ENCODE data around the gene FBXL17. TPM values are rescaled to one million over a fixed set of nuclear protein-coding genes. Genes with fewer than 3 reads are reported as not detected.
"Not testable (repeated sequence)": the region's sequence is repeated elsewhere in the genome, so short reads cannot be mapped to it uniquely, and the experiment has no call there.

The FBXL17 gene
- total RNA-seq, 1 donor from 2014 or later: 24.3 TPM

DNA sequence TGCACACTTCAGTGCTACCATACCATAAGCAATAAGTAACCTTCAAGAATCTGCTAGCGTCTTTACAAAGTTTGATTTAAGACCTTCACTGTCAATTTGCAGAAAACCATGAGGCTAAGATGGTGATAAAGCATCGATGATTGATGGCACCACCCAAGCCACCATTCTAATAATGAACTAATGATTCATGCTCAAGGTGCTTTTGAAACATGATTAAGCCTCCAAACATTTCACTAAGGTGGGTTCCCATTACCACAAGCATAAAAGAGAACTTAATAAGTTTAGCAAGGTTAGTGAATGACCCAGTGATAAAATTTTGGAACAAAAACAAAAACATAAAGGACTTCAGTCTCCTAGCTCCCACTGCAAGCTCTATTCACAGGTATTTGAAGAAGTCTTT lies 214.7 kb downstream of the FBXL17 start:
- DNase-seq (ENCODE audit: low spot score): no peak

DNA sequence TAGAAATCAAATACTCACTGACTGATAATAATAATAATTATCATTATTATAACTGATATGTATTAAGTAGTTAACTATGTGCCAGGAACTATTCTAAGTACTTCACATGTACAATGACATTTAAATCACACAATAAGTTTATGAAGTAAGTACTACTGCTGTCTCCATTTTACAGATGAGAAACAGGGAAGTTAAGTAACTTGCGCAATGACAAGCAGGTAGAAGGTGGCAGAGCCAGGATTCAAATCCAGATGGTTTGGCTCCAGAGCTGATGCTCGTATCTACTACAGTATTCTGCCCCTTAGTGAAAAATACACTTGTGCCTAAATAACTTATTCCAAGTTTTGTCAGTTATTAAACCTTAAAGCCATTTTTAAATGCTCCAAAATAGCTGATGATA lies 217.3 kb downstream of the FBXL17 start:
- DNase-seq (ENCODE audit: low spot score): no peak

DNA sequence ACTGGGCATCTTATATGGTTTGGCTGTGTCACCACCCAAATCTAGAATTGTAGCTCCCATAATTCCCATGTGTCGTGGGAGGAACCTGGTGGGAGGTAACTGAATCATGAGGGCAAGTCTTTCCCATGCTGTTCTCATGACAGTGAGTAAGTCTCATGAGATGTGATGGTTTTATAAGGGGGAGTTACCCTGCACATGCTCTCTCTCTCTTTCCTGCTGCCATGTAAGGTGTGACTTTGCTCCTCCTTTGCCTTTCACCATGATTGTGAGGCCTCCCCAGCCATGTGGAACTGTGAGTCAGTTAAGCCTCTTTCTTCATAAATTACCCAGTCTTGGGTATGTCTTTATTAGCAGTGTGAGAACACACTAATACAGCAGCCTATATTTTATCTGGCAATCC lies 229.0 kb downstream of the FBXL17 start:
- DNase-seq (ENCODE audit: low spot score): not testable (repeated sequence)

DNA sequence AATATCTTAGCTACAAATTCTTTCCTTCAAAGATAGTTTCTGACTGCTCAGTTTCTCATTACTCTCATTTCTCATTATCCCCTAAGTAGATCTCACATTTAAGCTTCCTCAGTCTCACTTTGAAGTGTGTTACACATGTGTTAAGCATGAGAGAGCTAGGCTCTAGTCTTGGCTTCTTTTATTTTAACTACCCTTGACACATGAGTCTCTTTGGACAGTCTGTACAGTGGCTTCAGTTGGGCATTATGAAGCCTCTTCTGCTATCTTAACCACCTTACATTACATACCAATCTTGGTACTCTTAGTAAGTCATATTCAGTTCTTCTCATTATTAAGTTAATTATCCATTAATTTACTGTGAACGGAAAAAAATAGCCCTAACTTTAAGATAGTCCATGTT lies 232.5 kb downstream of the FBXL17 start:
- no peak for DNase-seq (ENCODE audit: low spot score)

DNA sequence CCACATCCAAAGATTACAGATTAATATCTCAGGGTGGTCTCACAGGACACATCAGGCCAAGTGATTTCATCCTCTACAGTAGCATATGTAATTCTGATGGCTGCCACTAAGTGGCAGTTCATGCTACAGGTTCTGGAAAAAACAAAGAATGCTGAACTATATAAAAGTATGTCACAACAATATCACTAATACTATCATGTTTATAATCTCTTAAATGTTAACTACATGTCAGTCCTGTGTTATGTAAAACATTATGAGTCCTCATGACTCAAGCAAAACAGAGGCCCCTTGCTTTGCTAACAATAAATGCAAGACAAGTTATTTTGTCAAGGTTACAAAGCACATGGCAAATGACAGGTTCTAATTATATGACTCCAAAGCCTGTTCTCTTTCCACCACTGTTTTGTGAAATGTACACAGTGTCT lies 233.2 kb downstream of the FBXL17 start:
- DNase-seq (ENCODE audit: low spot score): no peak

DNA sequence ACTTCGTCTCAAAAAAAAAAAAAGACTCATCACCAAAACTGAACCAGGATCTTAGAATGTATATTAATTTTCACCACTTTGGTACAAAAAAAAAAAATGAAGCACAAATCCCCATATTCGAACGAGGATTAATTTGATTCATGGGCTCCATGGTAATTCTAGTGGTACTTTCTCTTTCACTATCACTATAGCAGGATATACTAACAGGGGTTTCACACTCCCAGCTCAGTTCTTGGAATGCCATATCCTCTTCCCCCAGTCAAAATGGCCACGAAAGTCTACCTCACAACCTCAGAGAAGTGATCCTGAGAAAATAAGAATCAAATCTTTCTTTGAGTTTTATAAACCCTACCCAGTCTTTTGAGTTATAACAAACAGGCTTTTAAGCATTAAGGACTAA lies 235.7 kb downstream of the FBXL17 start:
- no peak for DNase-seq (ENCODE audit: low spot score)

DNA sequence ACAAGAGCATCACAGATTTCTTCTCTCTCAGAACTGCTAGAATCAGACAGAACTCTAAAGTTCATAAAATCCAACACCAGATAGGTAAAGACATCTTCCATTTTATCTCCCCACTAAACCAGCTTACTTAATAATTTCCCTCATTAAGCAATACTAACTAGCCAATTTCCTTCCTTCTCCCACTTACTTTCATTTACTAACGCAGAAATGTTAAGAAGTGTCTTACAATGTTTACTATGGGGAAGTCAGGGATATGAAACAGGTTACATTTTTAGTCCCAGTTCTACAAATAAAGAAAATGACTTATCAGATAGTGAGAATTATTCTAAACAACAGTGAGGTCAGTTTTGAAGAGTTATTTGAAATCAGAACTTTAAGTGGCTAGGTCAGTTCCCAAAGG lies 236.5 kb downstream of the FBXL17 start:
- no peak for DNase-seq (ENCODE audit: low spot score)

DNA sequence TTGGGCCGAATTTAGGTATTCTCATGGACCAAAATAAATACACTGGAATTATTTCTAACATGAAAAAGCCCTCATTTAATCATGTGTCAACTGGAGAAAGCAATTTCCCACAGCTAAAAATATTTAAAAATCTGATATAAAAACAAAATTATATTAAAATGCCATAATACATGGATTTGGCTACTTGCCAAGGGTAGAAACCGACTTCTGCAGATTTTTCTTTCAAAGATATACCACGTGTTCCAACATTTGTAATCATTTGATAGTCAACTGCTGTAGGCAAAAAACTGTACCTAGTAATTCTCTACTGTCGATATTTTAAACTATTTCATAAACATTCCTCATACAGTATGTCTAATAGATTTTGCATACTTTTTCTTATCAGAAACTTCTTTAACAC lies 237.6 kb downstream of the FBXL17 start:
- DNase-seq (ENCODE audit: low spot score): no peak

DNA sequence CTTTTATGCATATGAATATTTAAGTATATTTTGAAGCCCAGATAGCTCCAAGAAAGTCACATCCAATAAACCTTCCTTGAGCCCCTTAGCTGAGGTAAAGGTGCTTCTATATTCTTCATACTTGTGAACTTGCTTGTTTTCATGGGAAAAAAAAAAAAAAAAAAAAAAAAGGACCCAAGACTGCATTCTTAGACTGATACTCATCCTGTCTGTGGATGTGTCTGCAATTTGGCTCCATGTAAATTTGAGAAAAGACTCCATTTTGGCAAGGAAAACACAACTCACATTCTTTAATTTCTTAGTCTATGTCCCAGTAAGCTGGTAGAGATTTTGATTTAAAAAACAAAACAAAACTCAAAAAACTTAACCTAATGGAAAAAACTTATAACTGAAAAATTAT lies 238.3 kb downstream of the FBXL17 start:
- DNase-seq (ENCODE audit: low spot score): no peak

DNA sequence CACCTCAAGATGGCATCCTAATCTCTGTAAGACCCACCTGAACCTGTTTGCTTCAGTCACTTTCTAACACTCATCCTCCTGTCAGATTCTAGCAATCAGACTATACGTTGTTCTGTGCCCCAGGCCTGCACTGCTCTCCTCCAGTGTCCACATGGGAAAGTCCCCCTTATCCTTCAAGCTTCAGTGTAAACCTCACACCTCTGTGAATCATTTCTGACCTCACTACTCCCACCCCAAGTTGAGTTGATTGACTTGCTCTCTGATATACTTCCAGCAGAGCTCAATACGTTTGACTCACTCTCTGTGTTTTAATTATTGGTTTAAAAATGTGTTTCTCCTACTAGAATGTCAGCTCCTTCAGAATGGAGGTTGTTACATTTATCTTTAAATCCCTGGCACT lies 240.2 kb downstream of the FBXL17 start:
- DNase-seq (ENCODE audit: low spot score): no peak

DNA sequence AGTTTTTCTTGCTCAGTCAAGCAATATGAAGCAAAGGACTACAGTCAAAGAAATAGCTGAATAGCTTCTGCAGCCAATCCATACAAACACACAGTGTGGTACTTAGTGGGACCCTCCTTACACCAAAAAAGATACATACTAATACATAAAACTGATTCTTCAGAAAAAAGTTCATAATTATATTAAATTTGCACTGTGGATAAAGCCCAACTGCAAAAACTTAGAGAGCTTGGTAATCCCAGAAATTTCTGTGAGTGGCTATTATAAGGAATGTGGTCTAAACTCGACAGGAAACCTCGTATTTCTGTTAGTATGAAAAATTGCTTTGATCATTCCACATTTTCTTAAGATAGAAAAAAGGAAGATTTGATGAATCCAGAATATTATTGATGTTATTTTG lies 245.4 kb downstream of the FBXL17 start:
- DNase-seq (ENCODE audit: low spot score): no peak

DNA sequence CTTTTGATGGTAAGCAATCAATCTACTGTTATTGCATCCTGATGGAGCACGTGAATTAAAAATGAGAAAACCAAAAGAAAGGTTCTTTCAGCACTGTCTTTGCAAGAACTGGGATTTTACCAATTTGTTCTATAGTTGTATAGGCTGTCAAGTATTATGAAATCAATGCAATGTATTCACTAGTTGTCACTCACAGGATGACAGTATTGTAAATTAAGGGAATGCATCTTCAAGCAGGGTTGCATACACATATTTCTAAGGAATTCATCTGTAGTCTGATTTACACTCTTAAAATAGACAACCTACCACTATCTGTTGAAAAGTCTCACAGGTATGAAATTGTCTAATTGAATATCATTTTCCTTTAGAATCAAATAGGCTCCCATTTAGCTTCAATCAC lies 252.8 kb downstream of the FBXL17 start:
- no peak for DNase-seq (ENCODE audit: low spot score)

DNA sequence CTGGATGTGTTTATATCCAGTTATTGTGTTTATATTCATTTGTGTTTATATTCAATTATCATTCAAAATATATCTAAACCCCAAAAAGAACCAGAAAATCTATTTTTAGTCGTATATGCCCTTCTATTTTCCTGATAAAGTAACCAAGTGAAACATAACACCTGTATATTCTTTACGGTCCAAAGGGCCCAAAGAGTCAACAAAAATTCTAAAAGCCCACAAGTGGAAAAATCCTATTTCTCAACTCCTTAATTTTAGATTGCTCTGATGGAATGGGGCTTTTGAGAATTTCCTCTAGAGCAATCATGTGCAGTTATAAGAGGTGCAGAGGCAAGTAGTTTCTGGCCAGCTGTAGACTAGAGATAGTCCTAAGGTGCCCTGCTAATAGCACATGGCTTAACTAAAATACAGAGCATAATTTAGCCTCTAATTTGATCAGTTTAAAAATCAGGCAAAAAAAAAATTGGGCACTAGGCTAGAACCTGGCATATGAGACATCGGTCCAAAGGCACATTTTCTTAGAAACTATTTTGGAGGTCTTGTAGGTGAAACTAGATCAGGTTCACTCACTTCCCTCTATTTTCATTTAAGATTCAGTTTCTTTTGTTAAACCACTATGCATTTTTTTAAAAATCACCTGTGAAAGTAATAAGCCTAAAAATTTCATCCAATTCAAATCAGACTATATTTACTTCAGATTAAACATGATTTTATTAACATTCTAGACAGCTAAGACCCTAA lies 256.0 kb downstream of the FBXL17 start:
- DNase-seq (ENCODE audit: low spot score): no peak

DNA sequence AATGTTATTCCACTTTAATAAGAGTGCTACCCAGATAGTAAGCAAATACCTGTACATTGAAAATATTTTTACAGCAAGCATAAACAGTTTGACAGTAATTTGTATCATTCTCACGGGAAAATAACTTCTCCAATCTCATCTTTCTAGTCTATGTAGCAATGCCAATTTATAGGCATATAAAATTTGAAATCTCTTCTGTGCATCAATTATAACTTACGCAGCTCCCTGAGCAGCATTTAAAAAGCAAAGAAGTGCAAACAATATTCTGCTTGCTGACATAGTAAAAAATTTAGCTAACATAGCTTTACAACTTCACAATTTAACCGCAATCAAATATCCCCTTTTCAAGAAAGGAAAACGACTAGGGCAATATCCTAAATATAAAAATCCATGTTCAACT lies 257.3 kb downstream of the FBXL17 start:
- no peak for DNase-seq (ENCODE audit: low spot score)

DNA sequence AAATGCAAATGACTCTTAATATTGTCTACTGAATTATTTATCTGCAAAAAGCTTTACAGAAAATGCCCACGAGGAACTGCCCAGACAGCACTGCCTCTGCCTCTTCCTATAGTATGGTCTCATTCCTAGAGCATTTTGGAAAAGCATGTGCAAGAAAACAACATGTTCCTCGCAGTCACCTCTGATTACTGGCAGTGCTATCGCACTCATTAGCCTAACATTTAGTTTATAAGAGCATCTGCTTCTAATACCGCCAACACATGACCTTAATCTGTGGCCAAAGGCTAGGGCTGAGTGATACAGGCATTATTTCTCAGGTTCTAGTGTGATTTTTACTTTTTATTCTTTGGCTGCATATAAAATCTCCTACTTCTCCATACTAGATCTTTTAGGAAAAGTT lies 259.2 kb downstream of the FBXL17 start:
- no peak for DNase-seq (ENCODE audit: low spot score)

DNA sequence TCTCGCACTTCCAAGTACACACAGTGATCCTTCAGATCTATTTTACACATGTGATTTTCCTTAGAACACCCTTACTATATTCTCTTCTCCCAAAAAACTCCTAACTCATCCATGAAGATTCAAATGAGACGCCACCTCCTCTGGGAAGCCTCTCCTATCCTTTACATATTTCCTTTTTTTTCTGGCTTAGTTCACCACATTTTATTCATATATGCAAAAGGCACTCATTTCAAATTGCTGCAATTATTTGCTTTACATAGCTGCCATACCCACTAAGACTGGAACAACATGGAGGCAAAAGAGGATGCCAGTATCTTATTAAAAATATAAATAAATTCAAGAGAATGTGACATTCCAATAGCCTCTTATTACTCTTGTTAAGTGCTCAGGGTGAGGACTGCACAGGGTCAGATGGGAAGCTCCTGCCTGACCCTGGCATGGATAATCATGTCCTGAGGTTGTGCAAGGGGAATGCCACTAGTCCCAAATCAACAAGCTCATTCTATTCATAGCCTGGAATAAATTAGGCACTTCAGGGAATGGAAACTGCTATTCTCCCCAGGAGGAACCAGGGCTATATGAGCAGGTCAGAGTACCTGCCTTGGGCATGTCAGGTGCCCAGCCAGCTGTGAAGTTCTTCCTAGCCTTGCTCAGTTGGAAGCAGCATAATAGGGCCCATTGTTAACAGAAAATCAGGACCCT lies 262.9 kb downstream of the FBXL17 start:
- no peak for DNase-seq (ENCODE audit: low spot score)

DNA sequence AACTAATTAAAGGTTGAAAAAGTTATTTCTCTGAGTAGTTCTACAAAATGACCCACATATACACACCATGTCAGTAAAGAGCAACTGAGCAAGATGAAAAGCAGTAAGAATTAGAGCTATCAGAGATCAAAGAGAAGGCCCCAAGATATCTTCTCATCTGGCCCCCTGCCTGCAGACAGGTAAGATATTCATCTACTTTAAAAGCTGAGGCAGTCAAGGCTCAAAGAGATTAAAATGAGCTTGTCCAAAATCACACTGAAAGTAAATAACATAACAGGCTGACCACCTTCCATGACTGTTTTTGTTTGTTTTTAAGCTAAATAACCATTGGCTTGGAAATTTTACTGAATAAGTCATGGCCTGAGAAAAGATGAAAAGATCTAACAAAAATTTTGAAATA lies 266.2 kb downstream of the FBXL17 start:
- DNase-seq (ENCODE audit: low spot score): no peak

DNA sequence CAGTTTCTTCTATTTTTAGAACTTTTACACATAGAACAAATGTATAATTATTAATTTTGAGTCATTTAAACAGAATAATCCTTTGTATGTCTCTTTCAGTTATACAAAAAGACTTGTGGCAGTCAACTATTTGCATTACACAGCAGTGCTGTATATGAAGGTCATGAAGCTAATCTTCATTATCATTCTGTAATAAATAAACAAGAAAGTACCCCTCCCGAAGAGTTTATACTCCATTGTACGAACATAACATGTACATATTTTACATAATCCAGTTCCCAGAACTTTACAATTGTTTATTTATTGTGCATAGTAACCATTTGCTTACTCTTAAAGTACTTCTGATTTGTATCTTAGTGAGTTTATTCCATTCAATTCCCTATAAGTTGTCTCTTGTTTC lies 267.9 kb downstream of the FBXL17 start:
- no peak for DNase-seq (ENCODE audit: low spot score)

DNA sequence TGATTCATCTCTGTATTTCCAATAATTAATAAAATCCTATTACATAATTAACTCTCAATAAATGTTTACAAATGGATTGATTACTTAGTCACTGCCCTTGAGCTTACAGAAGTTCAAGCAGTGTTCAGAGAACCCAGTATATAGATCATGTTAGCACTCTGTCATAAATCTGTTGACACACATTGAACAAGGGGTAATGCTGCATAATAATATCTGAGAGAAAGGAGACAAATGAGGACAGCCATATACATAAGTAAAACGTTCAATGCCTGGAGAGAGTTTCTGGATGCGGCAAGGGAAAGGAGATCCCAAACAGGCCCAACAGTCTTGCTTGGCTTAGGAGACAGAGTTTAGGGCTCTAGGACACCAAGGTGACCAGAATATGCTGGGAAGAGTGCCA lies 270.2 kb downstream of the FBXL17 start:
- DNase-seq (ENCODE audit: low spot score): no peak

DNA sequence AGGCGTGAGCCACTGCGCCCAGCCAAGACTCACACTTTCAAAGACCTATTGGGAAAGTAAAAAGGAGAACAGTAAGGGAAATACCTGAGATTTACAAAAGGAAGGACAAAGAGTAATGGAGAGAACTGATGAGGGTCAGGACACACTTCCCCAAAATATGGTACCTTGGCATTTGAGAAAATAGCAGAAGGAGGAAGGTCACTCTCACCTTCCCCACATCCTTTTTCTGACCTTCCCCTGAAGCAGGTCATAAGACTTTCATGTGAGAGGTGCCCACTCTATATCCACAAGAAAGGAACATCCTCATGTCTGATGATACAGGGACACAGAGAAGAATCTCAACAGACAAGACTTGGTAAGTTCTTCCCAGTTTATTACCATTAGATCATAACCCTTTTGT lies 272.8 kb downstream of the FBXL17 start:
- no peak for DNase-seq (ENCODE audit: low spot score)

DNA sequence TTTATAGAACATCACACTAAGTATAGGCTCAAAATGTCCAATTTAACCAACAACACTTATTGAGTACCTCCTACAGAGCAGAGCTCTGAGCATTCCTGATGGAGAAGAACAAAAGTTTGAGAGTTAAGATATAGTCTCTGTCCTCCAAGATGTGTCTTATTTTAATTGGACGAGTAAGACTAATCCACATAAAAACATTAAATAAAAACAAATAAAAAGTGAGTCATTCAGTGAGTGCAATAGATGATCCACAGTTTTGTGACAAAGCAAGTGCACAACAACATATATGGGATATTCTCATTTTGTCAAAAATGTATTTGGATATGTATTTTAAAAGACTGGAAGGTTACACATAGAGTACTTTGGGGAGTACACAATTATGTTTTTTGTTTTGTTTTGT lies 277.4 kb downstream of the FBXL17 start:
- no peak for DNase-seq (ENCODE audit: low spot score)

DNA sequence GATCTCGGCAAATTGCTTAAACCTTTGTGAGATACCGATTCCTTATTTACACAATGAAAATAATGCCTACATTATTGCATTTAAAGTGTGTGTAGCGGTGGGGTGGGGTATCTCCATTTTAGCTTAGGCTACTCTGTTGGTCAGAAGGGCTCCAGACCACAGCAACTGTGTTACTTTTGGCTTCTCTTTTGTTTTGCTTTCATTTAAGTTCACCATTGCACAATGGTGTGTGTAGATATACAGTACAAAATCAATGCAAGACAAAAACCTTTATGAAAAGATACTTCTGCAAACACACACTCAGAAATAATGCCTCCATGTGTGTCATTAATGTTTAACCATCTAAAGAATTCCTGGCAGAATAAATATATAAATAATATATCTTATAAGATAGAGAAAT lies 279.4 kb downstream of the FBXL17 start:
- DNase-seq (ENCODE audit: low spot score): no peak

DNA sequence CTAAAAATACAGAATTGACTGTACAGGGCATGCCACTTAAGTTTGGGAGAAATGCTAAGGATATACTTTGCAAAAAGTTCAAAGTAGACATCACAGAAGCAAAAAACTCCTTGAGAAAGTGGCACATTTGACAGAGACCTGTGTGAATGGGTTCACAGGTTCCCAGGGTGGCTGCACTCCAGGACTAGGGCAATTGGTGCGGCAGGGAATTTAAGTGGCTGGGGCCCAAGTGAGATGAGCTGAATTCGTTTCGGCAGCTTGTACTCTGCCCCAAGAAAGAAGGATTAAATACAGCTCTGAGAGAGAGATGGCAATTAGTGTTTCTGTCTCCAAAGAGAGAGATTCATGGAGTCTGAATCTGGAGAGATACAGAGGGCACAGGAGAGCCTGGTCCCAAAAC lies 280.1 kb downstream of the FBXL17 start:
- DNase-seq (ENCODE audit: low spot score): no peak

Measured in mesenteric fat pad (tissue), 1 donor.